ENCODE results near the gene COL4A3.
"Not testable (repeated sequence)": the region's sequence is repeated elsewhere in the genome, so short reads cannot be mapped to it uniquely, and the experiment has no call there.

COL4A3 gene

GRCh38 chr2:227160164-227160563 is 4.3 kb upstream of the COL4A3 start:
- DNase-seq: peak in 1 of 3 experiments; percentile 0

- DNase-seq: no peak
Measured at GRCh38 chr2:227161947-227162346, 2.5 kb upstream of the COL4A3 start.

- DNase-seq: peak in 2 of 3 experiments; percentile 56 to 61
Measured at GRCh38 chr2:227163485-227163997, 883 bp upstream of the COL4A3 start.

GRCh38 chr2:227164763-227165291 is 403 bp downstream of the COL4A3 start:
- peak in 2 of 3 experiments; percentile 24 to 55 for DNase-seq

- not testable (repeated sequence) for DNase-seq
Measured at GRCh38 chr2:227171779-227172178, 7.4 kb downstream of the COL4A3 start.

- no peak for DNase-seq
Measured at GRCh38 chr2:227177592-227178336, 13.3 kb downstream of the COL4A3 start.

- no peak for DNase-seq
Measured at GRCh38 chr2:227179988-227180685, 15.7 kb downstream of the COL4A3 start.

GRCh38 chr2:227180770-227181169 is 16.3 kb downstream of the COL4A3 start:
- DNase-seq: no peak

GRCh38 chr2:227182765-227183164 is 18.3 kb downstream of the COL4A3 start:
- no peak for DNase-seq

GRCh38 chr2:227183657-227184367 is 19.4 kb downstream of the COL4A3 start:
- DNase-seq: no peak

GRCh38 chr2:227185615-227186232 is 21.3 kb downstream of the COL4A3 start:
- no peak for DNase-seq

- DNase-seq: no peak
Measured at GRCh38 chr2:227186751-227187150, 22.3 kb downstream of the COL4A3 start.

GRCh38 chr2:227188292-227188691 is 23.9 kb downstream of the COL4A3 start:
- DNase-seq: no peak

GRCh38 chr2:227191367-227191766 is 26.9 kb downstream of the COL4A3 start:
- DNase-seq: peak in 1 of 3 experiments; percentile 4

- no peak for DNase-seq
Measured at GRCh38 chr2:227192491-227192890, 28.1 kb downstream of the COL4A3 start.

GRCh38 chr2:227194219-227194618 is 29.8 kb downstream of the COL4A3 start:
- DNase-seq: no peak

- no peak for DNase-seq
Measured at GRCh38 chr2:227198866-227199265, 34.4 kb downstream of the COL4A3 start.

GRCh38 chr2:227201771-227202170 is 37.3 kb downstream of the COL4A3 start:
- DNase-seq: no peak

- no peak for DNase-seq
Measured at GRCh38 chr2:227204452-227204851, 40.0 kb downstream of the COL4A3 start.

- DNase-seq: no peak
Measured at GRCh38 chr2:227205701-227206100, 41.3 kb downstream of the COL4A3 start.

GRCh38 chr2:227206406-227206805 is 42.0 kb downstream of the COL4A3 start:
- no peak for DNase-seq

GRCh38 chr2:227207573-227207972 is 43.1 kb downstream of the COL4A3 start:
- DNase-seq: no peak

GRCh38 chr2:227214622-227215041 is 50.2 kb downstream of the COL4A3 start:
- DNase-seq: no peak
